Hepatocyte (in vitro differentiated cells): ENCODE data around the gene SRSF10.

Experiments
- EZH2 ChIP-seq: fragments of 200-600 bp; sonication (generic); IDR thresholded peaks from 2 replicates; pipeline ENCODE4 v1.6.1; 2016; ENCODE audit warnings: antibody characterized with exemption, mild to moderate bottlenecking, borderline replicate concordance
- TF ChIP-seq, protein P1 (sequence below): fragments of 200-600 bp; sonication (generic); IDR thresholded peaks from 2 replicates; pipeline ENCODE4 v1.5.1; 2016; ENCODE audit warnings: antibody characterized with exemption, mild to moderate bottlenecking; ENCODE audit not compliant: poor library complexity

DNA sequence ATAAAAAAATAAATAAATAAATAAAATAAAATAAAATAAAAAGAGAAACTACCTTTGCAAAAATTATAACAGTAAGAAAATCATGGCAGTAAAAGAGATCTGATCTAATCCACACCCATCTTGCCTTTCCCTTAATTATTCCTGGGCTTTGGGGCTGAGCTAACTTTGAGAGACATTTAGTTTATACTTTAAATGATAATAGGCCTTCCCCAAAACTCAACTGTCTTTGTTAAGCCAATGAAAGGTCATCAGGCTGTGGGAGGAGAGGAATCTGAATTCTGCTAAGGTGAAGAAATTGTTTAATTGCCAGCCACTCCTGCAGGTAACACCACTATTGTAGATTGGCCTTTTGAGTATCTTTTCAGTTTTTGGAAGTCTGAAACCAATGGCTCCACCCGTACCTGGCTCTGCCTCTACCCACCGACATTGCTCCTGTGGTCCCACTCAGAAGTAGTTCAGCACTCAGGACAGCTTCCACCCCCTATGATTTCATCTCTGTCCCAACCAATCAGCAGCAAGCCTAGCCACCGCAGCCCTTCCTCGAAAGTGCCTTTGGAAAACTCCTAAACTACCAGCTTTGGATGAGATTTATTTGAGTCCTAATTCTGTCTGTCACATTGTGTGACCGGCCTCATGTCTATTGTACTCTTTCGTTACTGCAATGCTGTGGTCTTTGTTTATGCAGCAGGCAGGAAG lies 43.5 kb downstream of the SRSF10 start:
- TF ChIP-seq, protein P1, sequence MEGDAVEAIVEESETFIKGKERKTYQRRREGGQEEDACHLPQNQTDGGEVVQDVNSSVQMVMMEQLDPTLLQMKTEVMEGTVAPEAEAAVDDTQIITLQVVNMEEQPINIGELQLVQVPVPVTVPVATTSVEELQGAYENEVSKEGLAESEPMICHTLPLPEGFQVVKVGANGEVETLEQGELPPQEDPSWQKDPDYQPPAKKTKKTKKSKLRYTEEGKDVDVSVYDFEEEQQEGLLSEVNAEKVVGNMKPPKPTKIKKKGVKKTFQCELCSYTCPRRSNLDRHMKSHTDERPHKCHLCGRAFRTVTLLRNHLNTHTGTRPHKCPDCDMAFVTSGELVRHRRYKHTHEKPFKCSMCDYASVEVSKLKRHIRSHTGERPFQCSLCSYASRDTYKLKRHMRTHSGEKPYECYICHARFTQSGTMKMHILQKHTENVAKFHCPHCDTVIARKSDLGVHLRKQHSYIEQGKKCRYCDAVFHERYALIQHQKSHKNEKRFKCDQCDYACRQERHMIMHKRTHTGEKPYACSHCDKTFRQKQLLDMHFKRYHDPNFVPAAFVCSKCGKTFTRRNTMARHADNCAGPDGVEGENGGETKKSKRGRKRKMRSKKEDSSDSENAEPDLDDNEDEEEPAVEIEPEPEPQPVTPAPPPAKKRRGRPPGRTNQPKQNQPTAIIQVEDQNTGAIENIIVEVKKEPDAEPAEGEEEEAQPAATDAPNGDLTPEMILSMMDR: no peak
- no peak for TF ChIP-seq EZH2
